Nephron (organoid): ENCODE data around the gene GGA1.

Experiments used
- H3K27ac Mint-ChIP-seq, 3 experiments: 2 replicates each; pipeline ENCODE4 v1.8.0; 2020; ENCODE audit warnings: mixed read lengths in 3 of 3, mild to moderate bottlenecking in 2 of 3, moderate library complexity in 1 of 3
- H3K27me3 Mint-ChIP-seq: 2 replicates; pipeline ENCODE4 v1.8.0; 2021; ENCODE audit warnings: low read depth, mild to moderate bottlenecking, moderate library complexity, mixed read lengths
- H3K36me3 Mint-ChIP-seq: 2 replicates; pipeline ENCODE4 v1.8.0; 2020; ENCODE audit warnings: low read depth, mixed read lengths
- H3K4me1 Mint-ChIP-seq: 2 replicates; pipeline ENCODE4 v1.8.0; 2020; ENCODE audit warnings: mixed read lengths
- H3K4me3 Mint-ChIP-seq, 3 experiments: 2 replicates each; pipeline ENCODE4 v1.8.0; 2020; ENCODE audit warnings: mild to moderate bottlenecking in 3 of 3, mixed read lengths in 3 of 3, moderate library complexity in 2 of 3
- H3K9me3 Mint-ChIP-seq: 2 replicates; pipeline ENCODE4 v1.8.0; 2020; ENCODE audit warnings: mixed read lengths
- CTCF ChIP-seq, 3 experiments: fragments of 200-600 bp; sonication (generic); IDR thresholded peaks; one replicate each; pipeline ENCODE4 v1.5.0; 2021; ENCODE audit warnings: antibody characterized with exemption in 3 of 3; ENCODE audit not compliant: unreplicated experiment in 3 of 3

The GGA1 gene

GRCh38 chr22:37562049-37562875, 46.4 kb upstream of the GGA1 start:
- peaks cover 46% of the 10 kb centered on the region for H3K4me1 Mint-ChIP-seq
- peak overlapping the region; percentile 88 to 98 (median 98) for H3K27ac Mint-ChIP-seq
- no peaks in the 10 kb centered on the region for H3K27me3 Mint-ChIP-seq
- H3K36me3 Mint-ChIP-seq = peaks cover 10% of the 10 kb centered on the region
- H3K4me3 Mint-ChIP-seq = peak overlapping the region; percentile 89 to 99 (median 97)
- TF ChIP-seq CTCF (IDR thresholded peaks at IDR 0.05; ENCODE audit: unreplicated experiment in 3 of 3) = peak in 1 of 3 experiments; percentile 38
- no peaks in the 10 kb centered on the region for H3K9me3 Mint-ChIP-seq

- no peak for TF ChIP-seq CTCF (IDR thresholded peaks at IDR 0.05; ENCODE audit: unreplicated experiment in 3 of 3)
- Mint-ChIP-seq H3K27me3 (no peaks in the 10 kb centered on the region), H3K4me1 (peaks cover 44% of the 10 kb centered on the region), H3K36me3 (peaks cover 14% of the 10 kb centered on the region), H3K9me3 (no peaks in the 10 kb centered on the region), H3K27ac (peak overlapping the region; percentile 88 to 98 (median 96)), H3K4me3 (peak overlapping the region; percentile 89 to 99 (median 97))
These were observed 45.2 kb upstream of the GGA1 start for GRCh38 chr22:37563153-37564081.

DNA sequence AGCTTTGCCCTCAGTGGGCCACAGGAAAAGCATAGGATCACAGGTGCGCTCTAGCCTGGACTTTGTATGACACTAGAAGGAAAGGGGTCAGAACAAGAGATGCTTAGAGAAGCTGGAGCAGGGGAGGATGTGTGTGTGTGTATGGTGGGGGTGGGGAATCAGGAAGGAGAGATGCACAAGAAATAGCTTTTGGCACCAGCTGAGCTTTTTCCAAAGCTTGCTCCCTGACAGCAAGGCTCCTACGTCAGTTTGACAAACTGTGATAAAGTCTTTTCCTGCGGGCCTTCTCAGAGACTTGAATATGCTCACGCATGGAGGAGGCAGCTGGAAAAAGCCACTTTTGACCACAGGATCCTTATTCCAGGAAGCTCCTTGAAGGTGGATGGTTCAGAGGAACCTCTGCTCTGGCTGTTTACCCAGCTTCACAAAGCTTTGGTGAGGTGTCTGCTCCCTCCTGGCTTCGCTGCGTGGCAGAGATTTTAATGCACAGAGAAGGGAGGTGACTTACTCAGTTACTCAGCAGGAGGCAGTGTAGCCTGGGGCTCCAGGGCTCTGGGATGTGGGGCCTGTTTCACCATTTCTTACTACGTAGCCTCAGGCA, 44.4 kb upstream of the GGA1 start:
- Mint-ChIP-seq H3K4me1 (peaks cover 38% of the 10 kb centered on the region), H3K9me3 (no peaks in the 10 kb centered on the region), H3K27me3 (no peaks in the 10 kb centered on the region), H3K4me3 (peak overlapping the region; percentile 59 to 97 (median 80)), H3K27ac (peak overlapping the region; percentile 88 to 98 (median 96)), H3K36me3 (peaks cover 14% of the 10 kb centered on the region)
- TF ChIP-seq CTCF (IDR thresholded peaks at IDR 0.05; ENCODE audit: unreplicated experiment in 3 of 3) = no peak

- H3K4me1 Mint-ChIP-seq = peaks cover 38% of the 10 kb centered on the region
- peak overlapping the region in 1 of 3 experiments; percentile 74 for H3K27ac Mint-ChIP-seq
- TF ChIP-seq CTCF (IDR thresholded peaks at IDR 0.05; ENCODE audit: unreplicated experiment in 3 of 3) = no peak
- no peaks in the 10 kb centered on the region for H3K9me3 Mint-ChIP-seq
- peaks cover 18% of the 10 kb centered on the region for H3K36me3 Mint-ChIP-seq
- no peak overlapping the region for H3K4me3 Mint-ChIP-seq
- H3K27me3 Mint-ChIP-seq = no peaks in the 10 kb centered on the region
These were observed 42.8 kb upstream of the GGA1 start for GRCh38 chr22:37565830-37566229.

GRCh38 chr22:37566329-37566837, 42.3 kb upstream of the GGA1 start:
- Mint-ChIP-seq H3K27ac (no peak overlapping the region), H3K4me3 (no peak overlapping the region), H3K4me1 (peaks cover 38% of the 10 kb centered on the region), H3K36me3 (peaks cover 18% of the 10 kb centered on the region), H3K9me3 (no peaks in the 10 kb centered on the region), H3K27me3 (no peaks in the 10 kb centered on the region)
- no peak for TF ChIP-seq CTCF (IDR thresholded peaks at IDR 0.05; ENCODE audit: unreplicated experiment in 3 of 3)
